ENCODE measurements around the gene GRSF1.
"Not testable (repeated sequence)": the region's sequence is repeated elsewhere in the genome, so short reads cannot be mapped to it uniquely, and the experiment has no call there.

The GRSF1 gene

GRCh38 chr4:70839589-70840093, at the start of gene GRSF1:
TSS of gene GRSF1 (minus strand) at chr4:70839890. CDS start at chr4:70839827, 63 bp downstream.
- DNase-seq = peak; percentile 78

- DNase-seq = no peak
Measured at GRCh38 chr4:70885174-70885573, 45.5 kb upstream of the GRSF1 start.

- no peak for DNase-seq
Measured at GRCh38 chr4:70880739-70881138, 41.0 kb upstream of the GRSF1 start.

GRCh38 chr4:70877556-70877955, 37.9 kb upstream of the GRSF1 start:
- no peak for DNase-seq

- no peak for DNase-seq
Measured at GRCh38 chr4:70874268-70875156, 34.8 kb upstream of the GRSF1 start.

- DNase-seq = no peak
Measured at GRCh38 chr4:70873216-70873615, 33.5 kb upstream of the GRSF1 start.

- no peak for DNase-seq
Measured at GRCh38 chr4:70868778-70869177, 29.1 kb upstream of the GRSF1 start.

- no peak for DNase-seq
Measured at GRCh38 chr4:70863099-70863790, 23.6 kb upstream of the GRSF1 start.

GRCh38 chr4:70859066-70859465, 19.4 kb upstream of the GRSF1 start:
- no peak for DNase-seq

- DNase-seq = no peak
Measured at GRCh38 chr4:70858454-70858853, 18.8 kb upstream of the GRSF1 start.

- peak; percentile 32 for DNase-seq
Measured at GRCh38 chr4:70855464-70855863, 15.8 kb upstream of the GRSF1 start.

- DNase-seq = no peak
Measured at GRCh38 chr4:70849291-70849690, 9.6 kb upstream of the GRSF1 start.

GRCh38 chr4:70844180-70844579, 4.5 kb upstream of the GRSF1 start:
- no peak for DNase-seq

GRCh38 chr4:70842761-70843435, 3.2 kb upstream of the GRSF1 start:
- DNase-seq = no peak

GRCh38 chr4:70841951-70842350, 2.3 kb upstream of the GRSF1 start:
- no peak for DNase-seq

GRCh38 chr4:70841211-70841610, 1.5 kb upstream of the GRSF1 start:
- no peak for DNase-seq

- not testable (repeated sequence) for DNase-seq
Measured at GRCh38 chr4:70840631-70841030, 941 bp upstream of the GRSF1 start.

GRCh38 chr4:70840137-70840536, 447 bp upstream of the GRSF1 start:
- not testable (repeated sequence) for DNase-seq

GRCh38 chr4:70838666-70839588, 763 bp downstream of the GRSF1 start:
- DNase-seq = peak; percentile 16

- DNase-seq = no peak
Measured at GRCh38 chr4:70838204-70838603, 1.5 kb downstream of the GRSF1 start.

- no peak for DNase-seq
Measured at GRCh38 chr4:70836081-70836480, 3.6 kb downstream of the GRSF1 start.

GRCh38 chr4:70833675-70834074, 6.0 kb downstream of the GRSF1 start:
- DNase-seq = no peak

Measured in NCI-H226 (cell line).